NCI-H2107 treated with DMSO at 0.1 percent for 48 hours (cell line): ENCODE results near the gene GPR6.
A peak's percentile ranks its signal among the peaks of the same experiment; 100 is the strongest.

Experiments used
- DNase-seq: peaks from one replicate; lab custom pipeline; 2025; ENCODE audit not compliant: unreplicated experiment; lab: John Stamatoyannopoulos, UW

Gene GPR6, protein sequence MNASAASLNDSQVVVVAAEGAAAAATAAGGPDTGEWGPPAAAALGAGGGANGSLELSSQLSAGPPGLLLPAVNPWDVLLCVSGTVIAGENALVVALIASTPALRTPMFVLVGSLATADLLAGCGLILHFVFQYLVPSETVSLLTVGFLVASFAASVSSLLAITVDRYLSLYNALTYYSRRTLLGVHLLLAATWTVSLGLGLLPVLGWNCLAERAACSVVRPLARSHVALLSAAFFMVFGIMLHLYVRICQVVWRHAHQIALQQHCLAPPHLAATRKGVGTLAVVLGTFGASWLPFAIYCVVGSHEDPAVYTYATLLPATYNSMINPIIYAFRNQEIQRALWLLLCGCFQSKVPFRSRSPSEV

GRCh38 chr6:109978174-109979032, at the start of gene GPR6:
TSS of gene GPR6 (plus strand) at chr6:109978311. CDS start at chr6:109979113, 802 bp downstream.
- DNase-seq: peak; percentile 68

DNA sequence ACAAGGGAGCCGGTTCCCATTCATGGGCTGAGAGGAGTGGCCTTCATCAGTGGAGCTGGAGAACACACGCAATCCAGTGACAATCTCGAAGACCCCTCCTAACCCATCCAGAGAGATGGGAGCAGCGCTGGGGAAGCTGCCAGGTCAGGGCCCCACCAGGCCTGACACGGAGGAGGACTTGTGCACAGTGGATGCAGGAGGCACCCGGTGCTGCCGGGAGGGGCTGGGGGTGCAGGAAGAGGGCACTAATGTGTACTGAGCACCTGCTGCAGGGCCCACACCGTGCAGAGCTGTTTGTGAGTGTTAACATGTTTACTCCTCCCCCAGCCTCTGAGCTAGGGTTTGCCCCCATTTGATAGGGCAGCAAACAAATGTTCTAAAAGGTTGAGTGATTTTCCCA, 43.8 kb upstream of the GPR6 start:
- DNase-seq: no peak

DNA sequence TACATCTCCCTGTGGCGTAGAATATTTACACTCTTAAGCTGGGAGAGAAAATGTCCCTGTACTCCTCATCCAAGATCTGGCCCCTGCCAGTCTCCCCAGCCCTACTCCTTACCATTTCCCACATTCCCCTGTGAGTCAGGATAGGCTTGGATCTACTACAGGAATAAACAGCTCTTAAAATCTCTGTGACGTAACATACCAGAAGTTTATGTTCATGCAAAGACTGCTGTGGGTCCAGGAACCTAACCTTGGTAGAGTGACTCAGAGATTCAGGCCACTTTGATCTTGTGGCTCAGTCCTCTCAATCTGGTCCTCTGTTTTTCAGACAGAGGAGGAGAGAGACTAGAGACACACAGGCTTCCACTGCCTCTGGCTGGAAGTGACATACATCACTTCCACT, 38.5 kb upstream of the GPR6 start:
- DNase-seq: no peak

GRCh38 chr6:109944448-109944847, 33.7 kb upstream of the GPR6 start:
- no peak for DNase-seq

DNA sequence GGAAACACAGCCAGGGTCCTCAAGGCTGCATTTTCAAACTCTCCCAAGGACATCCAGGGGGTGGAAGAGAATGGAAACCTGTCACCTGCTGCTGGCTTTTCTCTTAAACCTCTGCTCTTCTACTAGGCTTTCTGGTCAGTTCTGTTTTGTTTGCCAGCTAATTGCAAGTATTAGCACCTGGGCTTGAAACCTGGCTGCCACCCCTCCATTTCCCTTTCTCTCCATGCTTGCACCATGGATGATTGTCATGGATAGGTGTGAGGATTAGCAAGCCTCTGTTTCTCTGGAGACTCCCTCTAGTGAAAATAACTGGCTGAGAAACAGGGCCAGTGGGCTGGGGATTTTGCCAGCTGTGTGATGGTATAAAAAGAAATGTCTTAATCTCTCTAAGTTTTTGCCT, 33.0 kb upstream of the GPR6 start:
- no peak for DNase-seq

GRCh38 chr6:109946979-109947378, 31.1 kb upstream of the GPR6 start:
- DNase-seq: no peak

- DNase-seq: no peak
Observed at GRCh38 chr6:109949281-109950065, 28.6 kb upstream of the GPR6 start.

GRCh38 chr6:109955491-109955890, 22.6 kb upstream of the GPR6 start:
- no peak for DNase-seq

DNA sequence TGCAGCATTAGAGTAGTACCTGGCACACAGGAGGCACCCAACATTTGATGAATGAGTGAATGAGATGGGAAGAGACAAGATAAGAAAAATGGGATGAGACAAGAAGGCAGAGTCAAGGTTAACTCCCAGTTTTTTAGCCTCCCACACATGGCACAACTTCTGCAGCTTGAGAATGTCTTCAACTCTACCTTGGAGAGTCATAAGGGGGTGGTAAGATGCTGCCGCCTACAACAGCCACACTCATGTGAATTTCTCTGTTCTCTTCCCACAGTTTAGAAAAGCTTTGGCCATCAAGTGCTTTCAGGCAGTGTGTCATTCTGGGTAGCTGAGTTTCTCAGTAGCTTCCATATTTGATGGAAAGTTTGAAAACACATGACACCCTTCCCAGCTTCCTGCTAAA, 19.5 kb upstream of the GPR6 start:
- no peak for DNase-seq

DNA sequence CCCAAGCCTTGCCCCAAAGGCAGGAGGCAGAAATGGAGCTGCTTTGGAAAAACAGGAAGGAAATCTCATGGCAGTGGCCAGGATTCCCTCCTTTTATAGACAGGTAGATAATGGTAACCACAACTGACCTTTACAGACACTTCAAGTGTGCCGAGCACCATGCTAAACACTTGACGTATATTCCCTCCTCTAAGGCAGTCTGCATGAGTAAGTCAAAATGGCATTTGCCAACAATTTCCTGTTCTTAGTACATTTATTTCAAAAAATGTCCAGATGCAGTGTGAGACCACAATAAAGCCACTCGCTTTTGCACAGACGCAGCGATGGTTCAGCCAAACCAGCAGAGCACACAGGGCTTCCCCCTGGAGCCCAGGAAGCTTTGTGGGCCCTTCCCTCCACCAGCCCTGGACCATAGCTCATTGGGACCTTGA, 16.5 kb upstream of the GPR6 start:
- no peak for DNase-seq

- DNase-seq: no peak
Observed at GRCh38 chr6:109962271-109962670, 15.8 kb upstream of the GPR6 start.

GRCh38 chr6:109963598-109964170, 14.4 kb upstream of the GPR6 start:
- DNase-seq: no peak

GRCh38 chr6:109964949-109965348, 13.2 kb upstream of the GPR6 start:
- no peak for DNase-seq

- no peak for DNase-seq
Observed at GRCh38 chr6:109966299-109966698, 11.8 kb upstream of the GPR6 start.

- DNase-seq: peak; percentile 59
Observed at GRCh38 chr6:109977791-109978173, 329 bp upstream of the GPR6 start.

DNA sequence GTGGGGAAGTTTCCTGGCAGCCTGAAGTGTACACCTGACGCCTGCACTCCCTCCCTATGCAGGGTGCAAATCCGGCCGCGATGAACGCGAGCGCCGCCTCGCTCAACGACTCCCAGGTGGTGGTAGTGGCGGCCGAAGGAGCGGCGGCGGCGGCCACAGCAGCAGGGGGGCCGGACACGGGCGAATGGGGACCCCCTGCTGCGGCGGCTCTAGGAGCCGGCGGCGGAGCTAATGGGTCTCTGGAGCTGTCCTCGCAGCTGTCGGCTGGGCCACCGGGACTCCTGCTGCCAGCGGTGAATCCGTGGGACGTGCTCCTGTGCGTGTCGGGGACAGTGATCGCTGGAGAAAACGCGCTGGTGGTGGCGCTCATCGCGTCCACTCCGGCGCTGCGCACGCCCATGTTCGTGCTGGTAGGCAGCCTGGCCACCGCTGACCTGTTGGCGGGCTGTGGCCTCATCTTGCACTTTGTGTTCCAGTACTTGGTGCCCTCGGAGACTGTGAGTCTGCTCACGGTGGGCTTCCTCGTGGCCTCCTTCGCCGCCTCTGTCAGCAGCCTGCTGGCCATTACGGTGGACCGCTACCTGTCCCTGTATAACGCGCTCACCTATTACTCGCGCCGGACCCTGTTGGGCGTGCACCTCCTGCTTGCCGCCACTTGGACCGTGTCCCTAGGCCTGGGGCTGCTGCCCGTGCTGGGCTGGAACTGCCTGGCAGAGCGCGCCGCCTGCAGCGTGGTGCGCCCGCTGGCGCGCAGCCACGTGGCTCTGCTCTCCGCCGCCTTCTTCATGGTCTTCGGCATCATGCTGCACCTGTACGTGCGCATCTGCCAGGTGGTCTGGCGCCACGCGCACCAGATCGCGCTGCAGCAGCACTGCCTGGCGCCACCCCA, 1.2 kb downstream of the GPR6 start:
- DNase-seq: peak; percentile 44

DNA sequence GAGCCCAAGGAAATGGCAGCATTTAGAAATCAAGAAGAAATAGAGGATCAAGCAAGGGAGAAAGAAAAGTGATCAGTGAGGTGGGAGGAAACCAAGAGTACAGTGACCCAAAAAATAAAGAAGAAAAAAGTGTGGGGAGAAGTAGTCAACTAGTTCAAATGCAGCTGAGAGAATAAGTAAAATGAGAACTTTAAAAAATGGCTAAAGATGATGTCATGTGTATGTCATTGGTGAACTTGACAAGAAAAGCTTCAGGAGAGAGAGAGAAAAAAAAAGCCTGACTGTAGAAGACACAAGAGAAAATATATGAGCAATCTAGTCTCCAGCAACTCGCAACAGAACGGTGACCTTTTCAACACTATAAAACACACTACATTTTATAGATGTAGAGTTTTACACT, 6.3 kb downstream of the GPR6 start:
- no peak for DNase-seq

- no peak for DNase-seq
Observed at GRCh38 chr6:109987196-109987595, 9.1 kb downstream of the GPR6 start.

- no peak for DNase-seq
Observed at GRCh38 chr6:109991201-109992101, 13.3 kb downstream of the GPR6 start.
